Testis (tissue), 2 donors: Measurements from ENCODE around the gene LRG1.
"Not testable (repeated sequence)": the region's sequence is repeated elsewhere in the genome, so short reads cannot be mapped to it uniquely, and the experiment has no call there.

Experiments used
- CTCF ChIP-seq, 3 experiments: fragments of 450-650 bp in 2 of 3; fragments of 200-600 bp in 1 of 3; sonication (generic) in 1 of 3; IDR thresholded peaks; one replicate each; pipeline ENCODE4 v1.5.1; 2016 to 2019; ENCODE audit warnings: antibody characterized with exemption in 3 of 3, mild to moderate bottlenecking in 2 of 3, moderate library complexity in 1 of 3
- POLR2A ChIP-seq: fragments of 450-650 bp; IDR thresholded peaks from one replicate; pipeline ENCODE4 v1.6.1; 2017; ENCODE audit warnings: antibody characterized with exemption, mild to moderate bottlenecking, moderate library complexity

DNA sequence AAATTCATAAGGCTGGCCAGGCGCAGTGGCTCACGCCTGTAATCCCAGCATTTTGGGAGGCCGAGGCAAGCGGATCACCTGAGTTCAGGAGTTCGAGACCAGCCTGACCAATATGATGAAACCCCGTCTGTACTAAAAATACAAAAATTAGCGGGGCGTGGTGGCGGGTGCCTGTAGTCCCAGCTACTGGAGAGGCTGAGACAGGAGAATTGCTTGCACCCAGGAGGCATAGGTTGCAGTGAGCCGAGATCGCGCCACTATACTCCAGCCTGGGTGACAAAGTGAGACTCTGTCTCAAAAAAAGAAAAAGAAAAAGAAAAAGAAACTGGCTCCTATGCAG, 1.9 kb upstream of the LRG1 start:
- TF ChIP-seq POLR2A; CTCF (IDR thresholded peaks at IDR 0.05): not testable (repeated sequence)
